ENCODE results near the gene G3BP2.

- TF ChIP-seq MAX (IDR thresholded peaks at IDR 0.05; ENCODE audit: low read depth, low read length) (no peak), CTCF (IDR thresholded peaks at IDR 0.05; ENCODE audit: low read depth, low read length) (no peak)
These were observed 29.6 kb downstream of the G3BP2 start for GRCh38 chr4:75643651-75644050.
